Measurements from ENCODE around the gene PAQR5.

GRCh38 chr15:69408841-69409240 lies 110.1 kb downstream of the PAQR5 start:
- TF ChIP-seq CTCF (IDR thresholded peaks at IDR 0.05; ENCODE audit: insufficient read depth, low read length, poor library complexity, severe bottlenecking) (no peak), EZH2phosphoT487 (conservative IDR thresholded peaks at IDR 0.05; ENCODE audit: low read length) (no peak)
